Type B pancreatic cell (in vitro differentiated cells): ENCODE results near the gene TNNT3. TPM values are rescaled to one million over a fixed set of nuclear protein-coding genes. Genes with fewer than 3 reads are reported as not detected.

Experiments used
- DNase-seq: peaks from one replicate; pipeline ENCODE4 v3.0.0; 2021; ENCODE audit warnings: mixed read lengths; ENCODE audit not compliant: unreplicated experiment; ENCODE audit errors: extremely low spot score
- H3K27ac Mint-ChIP-seq: 2 replicates; pipeline ENCODE4 v1.8.0; 2021; ENCODE audit warnings: mild to moderate bottlenecking, mixed read lengths
- H3K27me3 Mint-ChIP-seq: 2 replicates; pipeline ENCODE4 v1.8.0; 2021; ENCODE audit warnings: mixed read lengths
- H3K36me3 Mint-ChIP-seq: 2 replicates; pipeline ENCODE4 v1.8.0; 2021; ENCODE audit warnings: mixed read lengths
- H3K4me1 Mint-ChIP-seq: one replicate; pipeline ENCODE4 v1.8.0; 2021; ENCODE audit warnings: mixed read lengths; ENCODE audit not compliant: unreplicated experiment
- H3K4me3 Mint-ChIP-seq: 2 replicates; pipeline ENCODE4 v1.8.0; 2021; ENCODE audit warnings: mild to moderate bottlenecking, mixed read lengths
- H3K9me3 Mint-ChIP-seq: 2 replicates; pipeline ENCODE4 v1.8.0; 2021; ENCODE audit warnings: mixed read lengths
- CTCF ChIP-seq: fragments of 200-600 bp; sonication (generic); conservative IDR thresholded peaks from 2 replicates; pipeline ENCODE4 v1.5.0; 2021; ENCODE audit warnings: antibody characterized with exemption, mild to moderate bottlenecking
- total RNA-seq: library from RNA; stranded (reverse); gene quantifications from 2 replicates; pipeline ENCODE4 v1.2.1, GENCODE V29; 2021; ENCODE audit warnings: low replicate concordance

TNNT3 gene
- total RNA-seq, 1 donor from 2014 or later = 17.3 TPM

- TF ChIP-seq CTCF = peak; percentile 12
- Mint-ChIP-seq H3K9me3 (no peaks in the 10 kb centered on the region), H3K4me1 (peaks cover 19% of the 10 kb centered on the region), H3K4me3 (peak overlapping the region; percentile 70), H3K27ac (peak overlapping the region; percentile 80), H3K36me3 (peaks cover 4% of the 10 kb centered on the region), H3K27me3 (no peaks in the 10 kb centered on the region)
- peak; percentile 67 for DNase-seq
These were observed 12.0 kb downstream of the TNNT3 start for GRCh38 chr11:1931341-1932104.

GRCh38 chr11:1932105-1932480, 12.6 kb downstream of the TNNT3 start:
- peak; percentile 68 for DNase-seq
- H3K27ac Mint-ChIP-seq = peak overlapping the region; percentile 80
- H3K9me3 Mint-ChIP-seq = no peaks in the 10 kb centered on the region
- H3K36me3 Mint-ChIP-seq = peaks cover 4% of the 10 kb centered on the region
- peak overlapping the region; percentile 70 for H3K4me3 Mint-ChIP-seq
- H3K4me1 Mint-ChIP-seq = peaks cover 16% of the 10 kb centered on the region
- no peak for TF ChIP-seq CTCF
- no peaks in the 10 kb centered on the region for H3K27me3 Mint-ChIP-seq

DNA sequence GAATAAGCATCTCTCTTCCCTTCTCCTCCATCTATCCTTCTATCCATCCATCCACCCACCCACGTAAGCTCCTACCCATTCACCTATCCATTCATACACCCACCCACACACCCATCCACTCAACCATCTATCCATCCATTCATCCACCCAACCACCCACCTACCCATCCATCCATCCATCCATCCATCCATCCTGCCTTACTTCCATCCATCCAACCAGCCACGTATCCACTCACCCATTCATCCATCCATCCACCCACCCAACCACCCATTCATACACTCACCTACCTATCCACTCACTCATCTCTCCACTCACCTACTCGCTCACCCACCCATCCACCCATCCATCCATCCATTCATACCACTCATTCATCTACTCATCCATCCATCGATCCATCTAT, 13.2 kb downstream of the TNNT3 start:
- TF ChIP-seq CTCF = no peak
- Mint-ChIP-seq H3K27me3 (no peaks in the 10 kb centered on the region), H3K9me3 (no peaks in the 10 kb centered on the region), H3K4me1 (peaks cover 16% of the 10 kb centered on the region), H3K36me3 (peaks cover 4% of the 10 kb centered on the region), H3K4me3 (no peak overlapping the region), H3K27ac (no peak overlapping the region)
- peak; percentile 39 for DNase-seq

DNA sequence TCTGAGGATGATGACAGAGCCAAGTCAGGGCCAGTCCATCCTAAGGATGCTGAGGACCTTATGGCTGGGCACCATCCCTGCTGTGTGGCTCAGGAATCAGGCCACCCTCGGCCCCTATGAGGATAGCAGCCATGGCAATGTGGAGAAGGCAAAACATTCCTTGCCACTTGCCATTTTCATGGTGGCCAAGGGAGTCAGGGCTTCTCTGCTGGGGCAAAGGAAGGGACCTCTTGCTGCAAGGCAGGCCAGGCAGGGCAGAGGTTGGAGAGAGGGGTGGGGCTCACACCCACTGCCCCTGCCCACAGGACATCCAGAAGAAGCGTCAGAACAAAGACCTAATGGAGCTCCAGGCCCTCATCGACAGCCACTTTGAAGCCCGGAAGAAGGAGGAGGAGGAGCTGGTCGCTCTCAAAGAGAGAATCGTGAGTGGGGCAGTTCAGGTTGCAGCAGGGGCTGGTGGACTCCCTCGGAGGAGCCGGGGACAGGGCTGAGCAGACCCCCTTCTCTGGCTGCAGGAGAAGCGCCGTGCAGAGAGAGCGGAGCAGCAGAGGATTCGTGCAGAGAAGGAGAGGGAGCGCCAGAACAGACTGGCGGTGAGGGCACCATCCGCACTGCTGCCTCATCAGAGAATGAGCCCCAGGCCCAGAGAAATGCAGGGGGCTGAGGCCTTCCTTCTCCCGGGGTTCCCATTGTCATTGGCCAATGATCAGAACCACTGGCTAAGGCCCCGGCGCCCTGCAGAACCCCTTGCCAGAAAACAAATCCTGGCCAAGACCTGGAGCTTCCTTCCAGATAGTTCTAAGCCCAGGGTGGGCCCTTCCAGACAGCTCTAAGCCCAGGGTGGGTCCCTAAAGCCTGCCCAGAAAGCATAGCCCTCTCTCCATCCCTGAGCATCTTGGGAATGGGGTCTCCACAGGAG, 14.2 kb downstream of the TNNT3 start:
- Mint-ChIP-seq H3K4me1 (peaks cover 16% of the 10 kb centered on the region), H3K9me3 (no peaks in the 10 kb centered on the region), H3K27me3 (no peaks in the 10 kb centered on the region), H3K36me3 (peaks cover 4% of the 10 kb centered on the region), H3K27ac (peak overlapping the region; percentile 24), H3K4me3 (no peak overlapping the region)
- DNase-seq = peak; percentile 64
- TF ChIP-seq CTCF = no peak

GRCh38 chr11:1934335-1935155, 15.0 kb downstream of the TNNT3 start:
- Mint-ChIP-seq H3K27ac (no peak overlapping the region), H3K9me3 (no peaks in the 10 kb centered on the region), H3K4me3 (no peak overlapping the region), H3K27me3 (no peaks in the 10 kb centered on the region), H3K4me1 (peaks cover 19% of the 10 kb centered on the region), H3K36me3 (peaks cover 4% of the 10 kb centered on the region)
- DNase-seq = peak; percentile 67
- no peak for TF ChIP-seq CTCF
